Cerebellar cortex (tissue), 1 donor: ENCODE measurements around the gene CD55.

Source experiments
- DNase-seq: peaks from one replicate; pipeline ENCODE4 v3.0.0-alpha.2; 2015; ENCODE audit warnings: low spot score

Gene CD55, protein sequence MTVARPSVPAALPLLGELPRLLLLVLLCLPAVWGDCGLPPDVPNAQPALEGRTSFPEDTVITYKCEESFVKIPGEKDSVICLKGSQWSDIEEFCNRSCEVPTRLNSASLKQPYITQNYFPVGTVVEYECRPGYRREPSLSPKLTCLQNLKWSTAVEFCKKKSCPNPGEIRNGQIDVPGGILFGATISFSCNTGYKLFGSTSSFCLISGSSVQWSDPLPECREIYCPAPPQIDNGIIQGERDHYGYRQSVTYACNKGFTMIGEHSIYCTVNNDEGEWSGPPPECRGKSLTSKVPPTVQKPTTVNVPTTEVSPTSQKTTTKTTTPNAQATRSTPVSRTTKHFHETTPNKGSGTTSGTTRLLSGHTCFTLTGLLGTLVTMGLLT

DNA sequence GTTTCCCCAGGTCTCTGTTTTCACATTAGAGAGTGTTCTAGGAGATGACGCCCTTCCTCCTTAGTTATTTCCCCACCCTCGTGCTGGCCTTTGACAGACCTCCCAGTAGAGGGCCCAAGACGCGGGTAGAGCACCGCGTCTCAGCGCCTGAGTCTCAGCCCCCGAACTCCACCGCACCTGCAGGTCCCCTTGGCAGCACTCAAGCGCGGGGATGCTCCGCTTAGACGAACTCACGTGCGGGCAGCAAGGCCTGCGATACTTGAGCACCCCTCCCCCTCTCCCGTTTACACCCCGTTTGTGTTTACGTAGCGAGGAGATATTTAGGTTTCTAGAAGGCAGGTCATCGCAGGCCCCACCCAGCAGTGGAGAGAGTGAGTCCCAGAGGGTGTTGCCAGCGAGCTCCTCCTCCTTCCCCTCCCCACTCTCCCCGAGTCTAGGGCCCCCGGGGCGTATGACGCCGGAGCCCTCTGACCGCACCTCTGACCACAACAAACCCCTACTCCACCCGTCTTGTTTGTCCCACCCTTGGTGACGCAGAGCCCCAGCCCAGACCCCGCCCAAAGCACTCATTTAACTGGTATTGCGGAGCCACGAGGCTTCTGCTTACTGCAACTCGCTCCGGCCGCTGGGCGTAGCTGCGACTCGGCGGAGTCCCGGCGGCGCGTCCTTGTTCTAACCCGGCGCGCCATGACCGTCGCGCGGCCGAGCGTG is at the start of gene CD55:
TSS of gene CD55 (plus strand) at position 600 of the 711 bp plus-strand sequence. CDS start at position 688, 88 bp downstream.
- DNase-seq = peak; percentile 88

DNA sequence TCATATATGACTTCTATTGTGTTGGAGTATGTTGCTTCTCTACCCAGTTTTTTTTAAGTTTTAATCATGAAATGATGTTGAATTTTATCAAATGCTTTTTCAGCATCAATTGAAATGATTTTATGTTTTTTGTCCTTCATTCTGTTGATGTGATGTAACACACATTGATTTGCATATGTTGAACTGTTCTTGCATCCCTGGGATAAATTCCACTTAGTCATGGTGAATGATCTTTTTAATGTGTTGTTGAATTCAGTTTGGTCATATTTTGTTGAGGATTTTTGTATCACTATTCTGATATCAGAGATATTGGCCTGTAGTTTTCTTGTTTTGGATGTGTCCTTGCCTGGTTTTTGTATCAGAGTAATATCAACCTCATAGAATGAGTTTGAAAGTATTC is 46.6 kb upstream of the CD55 start:
- DNase-seq = no peak

DNA sequence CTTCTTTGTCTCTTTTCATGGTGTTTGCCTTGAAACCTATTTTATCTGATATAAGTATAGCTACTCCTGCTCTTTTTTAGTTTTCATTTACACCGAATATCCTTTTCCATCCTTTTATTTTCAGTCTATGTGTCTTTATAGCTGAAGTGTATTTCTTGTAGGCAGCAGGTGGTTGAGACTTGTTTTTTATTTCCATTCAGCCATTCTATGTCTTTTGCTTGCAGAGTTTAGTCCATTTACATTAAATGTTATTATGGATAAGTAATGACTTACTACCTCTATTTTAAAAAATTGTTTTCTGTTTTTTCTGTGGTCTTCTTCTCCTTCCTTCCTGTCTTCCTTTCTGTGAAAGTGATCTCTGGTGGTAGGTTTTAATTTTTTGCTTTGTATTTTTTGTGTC is 45.0 kb upstream of the CD55 start:
- no peak for DNase-seq

DNA sequence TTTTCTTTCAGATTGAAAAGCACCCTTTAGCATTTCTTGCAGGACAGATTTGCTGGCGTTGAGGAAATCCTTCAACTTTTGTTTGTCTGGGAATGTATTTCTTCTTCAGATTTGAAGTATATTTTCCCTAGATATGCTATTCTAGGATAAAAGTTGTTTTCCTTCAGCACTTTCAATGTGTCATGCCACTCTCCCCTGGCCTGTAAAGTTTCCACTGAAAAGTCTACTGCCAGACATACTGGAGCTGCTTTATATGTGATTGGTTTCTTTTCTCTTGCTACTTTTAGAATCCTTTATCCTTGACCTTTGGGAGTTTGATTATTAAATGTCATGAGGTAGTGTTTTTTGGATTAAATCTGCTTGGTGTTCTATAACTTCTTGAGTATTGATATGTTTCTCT is 44.2 kb upstream of the CD55 start:
- no peak for DNase-seq

DNA sequence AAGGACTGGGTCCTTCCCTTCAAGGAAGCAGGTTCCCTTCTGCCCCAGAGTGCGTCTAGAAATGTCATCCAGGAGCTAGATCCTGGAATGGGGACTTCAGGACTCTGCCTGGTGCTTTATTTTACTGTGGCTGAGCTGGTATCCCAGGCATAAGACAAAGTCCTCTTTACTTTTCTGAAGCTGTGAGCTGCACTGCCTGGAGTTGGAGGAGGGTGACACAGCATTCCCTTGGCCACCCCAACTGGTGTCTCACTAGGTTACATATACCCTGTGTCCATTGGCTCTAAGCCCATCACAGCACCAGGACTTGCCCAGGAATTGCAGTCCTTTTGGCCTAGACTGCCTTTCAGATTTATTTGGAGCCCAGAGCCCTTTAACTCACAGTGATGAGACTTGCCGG is 41.8 kb upstream of the CD55 start:
- DNase-seq = no peak

DNA sequence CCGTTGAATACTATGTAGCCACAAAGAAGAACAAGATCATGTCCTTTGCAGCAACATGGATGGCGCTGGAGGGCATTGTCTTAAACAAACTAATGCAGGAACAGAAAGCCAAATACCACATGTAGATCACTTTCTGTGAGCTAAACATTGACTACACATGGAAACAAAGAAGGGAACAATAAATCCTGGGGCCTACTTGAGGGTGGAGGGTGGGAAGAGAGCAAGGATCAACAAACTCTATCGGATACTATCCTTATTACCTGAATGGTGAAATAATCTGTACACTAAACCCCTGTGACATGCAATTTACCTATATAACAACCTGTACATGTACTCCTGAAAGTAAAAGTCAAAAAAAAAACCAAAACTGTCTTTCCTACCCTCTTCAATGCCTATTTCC is 40.8 kb upstream of the CD55 start:
- DNase-seq = no peak

DNA sequence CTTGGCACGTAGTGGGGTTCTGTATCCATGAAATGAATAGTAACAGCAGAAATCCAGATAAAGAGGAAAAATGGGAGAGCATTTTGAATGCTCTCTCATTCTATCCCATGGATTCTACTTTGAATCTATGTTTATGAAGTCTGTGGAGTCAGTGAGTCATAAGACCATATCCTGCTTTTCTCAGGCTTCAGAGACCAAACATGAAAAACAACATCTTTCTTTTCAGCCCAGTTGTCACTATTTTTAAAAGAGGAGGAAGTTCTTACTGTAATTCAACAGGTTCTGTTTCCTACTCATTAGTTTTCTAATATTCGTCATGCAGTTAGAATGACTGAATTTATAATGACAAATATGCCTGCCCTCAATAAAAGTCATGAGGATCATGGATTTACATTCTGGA is 39.4 kb upstream of the CD55 start:
- DNase-seq = no peak

DNA sequence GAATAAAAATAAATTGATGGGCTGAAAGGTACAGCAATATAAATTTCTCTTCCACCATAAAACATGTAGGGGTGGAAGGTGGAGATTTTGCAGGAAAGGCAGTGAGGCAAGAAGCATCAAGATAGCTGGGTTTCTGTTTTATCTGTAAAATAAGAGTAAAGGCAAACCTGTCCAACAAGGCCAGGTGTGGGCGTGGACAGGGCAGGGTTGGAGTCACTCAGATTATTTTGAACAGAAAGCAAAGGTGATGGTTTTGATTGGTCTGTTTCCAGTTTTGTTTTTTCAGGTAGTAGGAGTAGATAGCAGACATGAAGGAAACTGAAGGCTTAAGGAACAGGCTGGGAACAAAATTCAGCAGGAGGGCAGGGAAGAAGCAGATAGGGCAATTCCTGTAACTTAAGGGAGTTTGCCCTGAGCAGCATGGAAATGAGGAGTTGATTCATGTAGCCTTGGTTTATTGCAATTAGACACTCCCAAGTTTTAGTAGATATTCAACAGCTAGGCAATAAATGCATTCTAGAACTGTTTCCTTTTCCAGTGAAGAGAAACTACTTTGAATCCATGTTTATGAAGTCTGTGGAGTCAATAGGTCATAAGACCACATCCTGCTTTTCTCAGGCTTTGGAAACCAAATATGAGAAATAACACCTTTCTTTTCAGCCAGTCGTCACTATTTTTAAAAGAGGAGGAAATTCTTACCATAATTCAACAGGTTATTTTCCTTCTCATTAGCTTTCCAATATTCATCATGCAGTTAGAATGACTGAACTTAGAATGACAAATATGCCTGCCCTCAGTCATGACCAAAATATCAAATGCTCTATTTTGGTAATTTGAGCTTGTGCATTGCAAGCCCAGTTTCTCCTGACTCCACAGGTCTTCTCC is 38.7 kb upstream of the CD55 start:
- no peak for DNase-seq

DNA sequence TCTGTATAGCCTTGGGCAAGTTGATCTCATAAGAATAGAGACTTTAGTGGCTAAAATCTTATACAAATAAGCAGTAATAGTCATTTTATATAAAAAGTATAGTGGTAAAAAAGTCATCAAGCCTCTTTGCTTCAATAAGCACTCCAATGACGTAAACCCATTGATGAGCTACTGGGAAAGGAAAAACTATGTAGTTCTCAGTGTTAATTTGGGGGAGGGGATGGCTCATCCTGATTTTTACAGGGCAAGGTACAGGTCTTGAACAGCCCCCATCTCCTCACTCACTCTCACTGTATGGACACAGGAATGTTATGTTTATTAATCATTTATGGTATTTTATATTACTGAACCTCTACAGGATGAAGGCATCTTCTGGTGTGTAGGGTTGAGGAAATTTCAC is 38.1 kb upstream of the CD55 start:
- no peak for DNase-seq

DNA sequence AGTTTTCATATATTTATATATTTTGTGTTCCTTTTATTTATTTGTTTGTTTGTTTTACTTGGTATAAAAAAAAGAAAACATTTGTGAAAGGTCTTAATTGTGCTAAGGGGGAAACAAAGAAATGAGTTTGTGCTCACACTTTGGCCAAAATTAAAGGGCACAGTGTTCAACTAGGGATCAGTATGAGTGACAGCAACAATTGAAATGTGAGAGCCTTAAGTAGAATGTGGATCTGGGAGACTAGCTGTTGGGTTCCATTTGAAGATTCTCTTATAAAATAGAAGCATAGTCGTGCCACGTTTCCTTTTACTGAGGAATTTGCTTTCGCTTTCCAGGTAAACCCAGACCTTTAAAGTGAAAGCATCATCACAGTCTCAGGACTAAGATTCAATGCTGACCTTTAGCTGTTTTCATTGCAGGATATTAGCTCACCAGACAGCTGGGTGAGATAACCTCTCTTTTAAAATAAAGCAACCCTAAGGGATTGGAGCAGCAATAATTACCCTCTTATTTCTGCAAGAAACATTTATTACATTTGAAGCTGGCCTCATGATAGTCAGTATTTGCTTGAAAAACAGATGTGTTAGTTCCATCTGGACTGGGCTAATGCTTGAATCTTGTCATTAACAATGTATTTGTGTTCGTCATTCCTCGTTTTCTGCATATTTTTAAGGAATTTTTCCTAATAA is 37.1 kb upstream of the CD55 start:
- DNase-seq = no peak

DNA sequence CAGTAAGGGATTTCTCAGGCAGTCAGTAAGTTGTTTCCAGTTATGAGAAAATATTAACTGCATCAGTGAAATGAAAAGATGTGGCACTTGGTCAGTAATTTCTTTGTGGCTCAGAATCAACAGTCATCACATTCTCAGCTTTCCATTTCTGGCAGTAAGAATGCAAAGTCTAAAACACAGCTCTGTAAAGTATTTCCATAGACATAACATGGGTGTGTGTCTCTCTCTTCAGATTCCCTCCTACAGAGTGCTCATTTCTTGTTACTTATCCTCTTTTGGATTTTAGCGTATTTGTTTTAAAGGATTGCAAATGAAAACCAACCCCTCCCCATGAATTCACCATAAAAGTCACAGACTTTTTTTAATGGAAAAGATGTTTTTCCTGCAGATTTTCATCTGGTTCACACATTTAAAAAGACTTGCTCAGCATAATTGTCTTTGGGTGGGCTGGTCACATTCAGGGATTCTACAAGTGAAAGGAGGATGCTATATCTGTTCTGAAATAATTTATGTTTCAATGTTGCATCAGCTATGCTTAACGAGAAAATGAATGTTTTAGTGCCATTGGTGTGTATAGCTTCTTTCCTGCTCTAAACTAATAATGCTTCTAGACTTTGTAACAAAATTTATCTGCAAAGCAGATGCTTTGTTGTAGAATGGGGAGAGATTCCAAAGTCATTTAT is 34.6 kb upstream of the CD55 start:
- DNase-seq = no peak

DNA sequence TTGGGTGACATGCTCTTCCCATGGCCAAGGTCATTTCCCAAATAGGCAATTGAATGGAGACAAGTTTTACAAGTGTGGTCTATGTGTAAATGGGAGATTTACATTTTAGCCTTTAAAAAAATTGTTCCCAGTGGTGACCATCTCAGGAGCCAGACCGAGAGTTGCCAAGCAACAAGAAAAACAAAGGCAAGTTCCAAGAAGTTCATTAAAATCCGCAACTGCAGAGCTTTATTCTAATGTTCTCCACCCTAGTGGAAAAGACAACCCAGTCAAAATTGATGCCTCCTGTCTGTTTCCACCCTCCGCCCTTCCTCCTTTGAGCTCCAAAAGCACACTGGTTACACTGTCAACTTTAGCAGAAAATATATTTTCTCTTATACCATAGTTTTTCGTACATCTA is 33.2 kb upstream of the CD55 start:
- no peak for DNase-seq

DNA sequence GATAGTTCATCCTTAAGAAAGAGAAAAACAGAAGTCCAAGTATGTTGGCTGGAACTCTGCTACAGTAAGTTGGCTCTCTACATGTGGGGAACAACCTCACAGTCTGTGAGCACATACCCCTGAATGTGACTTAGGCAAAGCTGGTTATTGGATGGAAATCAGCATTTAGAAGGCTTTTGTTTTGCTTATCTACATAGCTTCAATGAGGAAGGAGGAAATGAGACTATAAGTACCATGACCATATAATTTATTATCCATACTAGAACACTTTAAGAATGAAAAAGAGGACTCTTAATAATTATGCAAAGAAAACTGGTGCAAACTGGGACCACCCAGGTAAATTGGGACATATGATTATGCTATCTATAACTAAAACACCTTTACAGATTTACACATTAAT is 31.7 kb upstream of the CD55 start:
- DNase-seq = no peak

DNA sequence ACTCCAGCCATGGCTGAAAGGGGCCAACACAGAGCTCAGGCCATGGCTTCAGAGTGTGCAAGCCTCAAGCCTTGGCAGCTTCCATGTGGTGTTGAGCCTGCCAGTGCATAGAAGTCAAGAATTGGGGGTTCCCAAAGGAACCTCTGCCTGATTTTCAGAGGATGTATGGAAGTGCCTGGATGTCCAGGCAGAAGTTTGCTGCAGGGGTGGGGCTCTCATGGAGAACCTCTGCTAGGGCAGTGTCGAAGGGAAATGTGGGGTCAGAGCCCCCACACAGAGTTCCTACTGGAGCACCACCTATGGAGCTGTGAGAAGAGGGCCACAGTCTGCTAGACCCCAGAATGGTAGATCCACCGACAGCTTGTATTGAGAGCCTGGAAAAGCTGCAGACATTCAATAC is 29.8 kb upstream of the CD55 start:
- no peak for DNase-seq

DNA sequence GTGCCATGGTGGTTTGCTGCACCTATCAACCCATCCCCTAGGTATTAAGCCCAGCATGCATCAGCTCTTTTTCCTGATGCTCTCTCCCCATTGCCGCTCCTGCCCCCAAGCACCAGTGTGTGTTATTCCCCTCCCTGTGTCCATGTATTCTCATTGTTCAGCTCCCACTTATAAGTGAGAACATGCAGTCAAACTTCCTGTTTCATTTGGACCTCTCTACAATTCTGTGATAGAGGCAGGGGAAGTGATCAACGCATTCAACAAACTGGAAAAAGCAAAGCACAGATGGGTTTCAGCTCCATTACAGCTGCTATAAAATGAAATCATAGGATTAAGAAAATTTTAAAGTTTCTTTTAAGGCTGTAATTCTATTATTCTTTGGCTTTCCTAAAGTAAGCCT is 23.3 kb upstream of the CD55 start:
- DNase-seq = no peak

DNA sequence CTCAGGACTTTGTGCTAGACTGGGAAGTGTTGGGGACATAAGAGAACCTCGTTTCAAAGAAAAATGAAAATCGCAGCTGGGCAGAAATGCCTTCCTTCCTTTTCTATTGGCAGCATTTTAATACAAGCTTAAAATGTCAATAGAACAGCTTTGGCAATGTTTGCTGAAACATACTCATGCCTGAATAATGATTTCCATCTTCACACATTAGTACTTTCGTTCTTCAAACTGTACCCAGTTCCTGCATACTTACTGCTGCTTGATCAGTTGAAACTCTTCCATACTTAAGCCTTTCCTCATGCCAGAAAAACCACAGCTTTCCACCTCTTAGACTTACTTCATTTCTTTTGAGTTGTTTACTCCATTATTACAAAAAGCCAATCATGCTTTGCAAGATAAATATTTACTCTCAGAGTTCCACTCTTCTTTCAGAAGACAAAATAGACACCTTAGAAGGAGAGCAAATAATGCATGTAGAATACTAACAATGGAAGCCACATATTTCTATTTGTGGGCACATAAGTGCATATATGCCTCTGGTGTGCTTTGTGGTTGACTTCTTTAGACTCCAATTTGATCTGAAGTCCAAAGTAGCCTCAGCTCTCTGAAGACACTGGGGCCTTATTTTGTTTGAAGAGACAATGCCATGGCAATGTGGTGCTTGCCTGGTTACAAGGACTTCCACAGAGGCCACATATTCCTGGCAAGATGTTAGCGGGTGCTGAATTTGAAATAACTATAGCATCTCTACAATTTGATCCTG is 22.7 kb upstream of the CD55 start:
- DNase-seq = no peak

DNA sequence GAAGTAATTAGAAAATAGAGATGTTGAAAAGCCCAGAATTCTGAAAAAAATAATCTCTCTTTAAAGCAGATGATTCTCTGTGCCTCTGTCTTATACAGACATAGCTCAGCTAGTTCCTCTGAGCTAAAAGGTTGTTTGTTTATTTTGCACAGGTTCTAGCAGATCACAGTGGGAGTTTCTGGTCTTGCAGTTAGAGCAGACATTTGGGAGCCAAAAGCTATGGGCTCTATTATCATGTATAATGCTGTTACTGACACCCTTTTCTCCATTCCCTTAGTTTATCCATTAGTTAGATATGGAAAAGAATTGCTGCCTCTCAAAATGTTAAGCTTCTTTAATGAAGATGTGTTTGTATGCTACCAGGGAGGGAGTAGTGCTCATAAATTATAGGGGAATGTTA is 20.5 kb upstream of the CD55 start:
- no peak for DNase-seq

DNA sequence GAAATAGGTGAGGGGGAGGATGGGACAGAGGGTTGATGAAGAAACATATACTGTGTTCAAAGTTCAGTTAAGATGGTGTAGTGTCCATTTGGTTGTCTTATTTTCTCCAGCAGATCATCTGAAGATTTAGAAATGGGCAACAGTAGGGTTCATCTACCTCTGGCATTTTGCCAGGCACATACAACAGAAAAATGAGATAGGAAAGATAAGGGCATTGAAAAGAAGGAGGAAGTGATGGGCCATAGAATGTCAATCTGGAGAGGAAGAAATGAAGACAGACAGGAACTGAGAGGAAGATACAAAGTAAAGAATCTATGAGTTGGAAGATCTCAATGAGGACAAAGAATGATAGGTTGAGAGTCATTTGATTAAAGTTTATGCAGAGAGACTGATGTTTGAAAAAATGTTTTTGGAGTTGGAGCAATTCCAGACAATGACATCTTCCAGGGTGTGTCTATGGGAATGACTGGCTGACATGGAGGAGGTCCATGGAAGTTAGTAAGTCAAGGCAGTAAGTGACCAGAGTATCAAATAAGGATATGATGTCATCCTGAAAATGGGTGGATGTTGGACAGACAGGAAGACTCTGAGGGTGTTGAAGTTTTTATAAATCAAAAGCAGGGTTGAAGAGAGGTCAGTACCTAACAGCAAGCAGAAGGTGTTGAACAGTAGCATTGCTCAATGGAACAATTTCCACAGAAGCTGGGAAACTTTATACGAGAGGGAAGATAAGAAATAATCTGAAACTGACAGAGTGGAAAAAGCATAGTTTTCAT is 18.7 kb upstream of the CD55 start:
- DNase-seq = no peak

DNA sequence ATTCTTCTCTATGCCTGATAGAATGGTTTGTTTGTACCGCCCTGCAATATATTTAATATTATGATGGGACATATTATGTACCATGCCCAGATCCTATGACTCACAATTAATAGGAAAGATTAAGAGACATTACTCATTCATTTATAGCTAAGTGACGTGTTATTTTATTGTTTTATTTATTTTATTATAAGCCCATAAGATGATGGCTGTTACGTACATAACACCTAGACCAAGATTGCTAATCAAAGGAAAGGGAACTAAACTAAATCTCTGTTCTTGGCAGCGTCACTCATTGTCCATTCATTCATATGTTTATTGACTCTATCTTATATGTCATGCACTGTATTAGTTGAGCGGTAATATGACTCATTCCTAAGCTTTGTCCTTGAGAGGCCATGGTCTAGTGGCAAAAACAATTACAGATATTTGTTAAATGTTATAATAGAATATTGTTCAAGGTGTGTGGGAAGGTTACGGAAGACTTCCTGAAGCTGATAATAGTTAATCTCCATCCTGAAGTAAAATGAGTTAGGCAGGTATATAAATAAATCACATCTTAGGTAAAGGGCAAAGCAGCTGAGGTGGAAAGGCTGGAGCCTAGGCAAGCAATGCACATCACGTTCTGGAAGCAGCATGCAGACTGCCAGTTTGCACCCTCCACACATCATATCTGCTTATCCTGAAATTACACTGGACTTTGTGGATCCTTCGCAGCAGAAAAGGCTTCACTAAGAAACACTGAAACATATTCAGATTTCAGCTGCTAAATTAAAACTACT is 16.6 kb upstream of the CD55 start:
- no peak for DNase-seq
